SH-SY5Y (cell line): ENCODE data around the gene ABI1.

Experiments used
- GATA2 ChIP-seq: IDR thresholded peaks from 2 replicates; pipeline ENCODE4 v1.6.1; 2011; ENCODE audit warnings: mild to moderate bottlenecking, low read depth, low read length
- GATA3 ChIP-seq: IDR thresholded peaks from 2 replicates; pipeline ENCODE4 v1.6.1; 2011; ENCODE audit warnings: low read depth, mild to moderate bottlenecking, low read length, moderate library complexity

- no peak for TF ChIP-seq GATA2
- no peak for TF ChIP-seq GATA3
Observed at GRCh38 chr10:26765549-26765948, 95.2 kb downstream of the ABI1 start.
